SK-N-SH (cell line): ENCODE measurements around the gene CFAP251. TPM values are rescaled to one million over a fixed set of nuclear protein-coding genes. Genes with fewer than 3 reads are reported as not detected.
"Not testable (repeated sequence)": the region's sequence is repeated elsewhere in the genome, so short reads cannot be mapped to it uniquely, and the experiment has no call there.

Source experiments
- CTCF ChIA-PET: fragments of 300-600, 350-600 bp; formaldehyde crosslinking; extraction: SDS; loops from one replicate; lab custom pipeline; 2021; lab: Yijun Ruan, JAX
- POLR2A ChIA-PET: fragments of 350-600 bp; sonication (Branson Sonifier 250); formaldehyde crosslinking; extraction: SDS; loops from one replicate; lab custom pipeline; 2020; ENCODE audit warnings: antibody characterized with exemption, inconsistent platforms; lab: Yijun Ruan, JAX
- DNase-seq: peaks from one replicate; pipeline ENCODE4 v3.0.0; 2012
- H2AFZ ChIP-seq: fragments of 200-600 bp; sonication (generic); 2 replicates; pipeline ENCODE4 v1.8.1; 2016; ENCODE audit warnings: antibody characterized with exemption, mild to moderate bottlenecking, low read depth
- H3F3A ChIP-seq: fragments of 200-600 bp; sonication (generic); replicated peaks from 2 replicates; pipeline ENCODE3; 2016; ENCODE audit warnings: antibody characterized with exemption, mild to moderate bottlenecking; ENCODE audit not compliant: insufficient read depth
- H3K27ac ChIP-seq, 2 experiments: fragments of 200-500 bp in 1 of 2; fragments of 200-600 bp in 1 of 2; sonication (Bioruptor generic) in 1 of 2; sonication (generic), shearing (Covaris generic) in 1 of 2; 2 replicates each; pipeline versions ENCODE4 v1.5.1 to v1.6.1; 2014 to 2016; ENCODE audit warnings: low read depth in 2 of 2, inconsistent platforms in 1 of 2, low read length in 1 of 2, mild to moderate bottlenecking in 1 of 2, mixed read lengths in 1 of 2
- H3K27me3 ChIP-seq: fragments of 200-600 bp; sonication (generic), shearing (Covaris generic); 2 replicates; pipeline ENCODE4 v1.6.1; 2016; ENCODE audit warnings: mixed run types; ENCODE audit not compliant: insufficient read depth
- H3K36me3 ChIP-seq, 2 experiments: fragments of 200-500 bp in 1 of 2; fragments of 200-600 bp in 1 of 2; sonication (Bioruptor generic) in 1 of 2; sonication (generic) in 1 of 2; replicated peaks in 1 of 2; 2 replicates each; pipeline versions ENCODE3 to v1.5.1; 2014 to 2016; ENCODE audit warnings: low read length in 1 of 2, mild to moderate bottlenecking in 1 of 2; ENCODE audit not compliant: insufficient read depth in 2 of 2, control insufficient read depth in 1 of 2
- H3K4me1 ChIP-seq, 2 experiments: fragments of 200-500 bp in 1 of 2; fragments of 200-600 bp in 1 of 2; sonication (Bioruptor generic) in 1 of 2; sonication (generic), shearing (Covaris generic) in 1 of 2; 2 replicates each; pipeline versions ENCODE4 v1.5.1 to v1.6.1; 2014 to 2016; ENCODE audit warnings: low read depth in 1 of 2, low read length in 1 of 2, mixed run types in 1 of 2; ENCODE audit not compliant: insufficient read depth in 2 of 2, control insufficient read depth in 1 of 2
- H3K4me2 ChIP-seq: fragments of 200-600 bp; sonication (generic), shearing (Covaris generic); 2 replicates; pipeline ENCODE4 v1.6.1; 2017; ENCODE audit warnings: mixed run types
- H3K4me3 ChIP-seq, 2 experiments: fragments of 200-500 bp in 1 of 2; fragments of 200-600 bp in 1 of 2; sonication (Bioruptor generic) in 1 of 2; sonication (generic), shearing (Covaris generic) in 1 of 2; 2 replicates each; pipeline versions ENCODE4 v1.5.1 to v1.8.1; 2014 to 2016; ENCODE audit warnings: low read depth in 2 of 2, inconsistent platforms in 1 of 2, low read length in 1 of 2, mild to moderate bottlenecking in 1 of 2, mixed read lengths in 1 of 2, moderate library complexity in 1 of 2
- H3K79me2 ChIP-seq: fragments of 200-600 bp; sonication (generic); 2 replicates; pipeline ENCODE4 v1.8.1; 2017; ENCODE audit warnings: mild to moderate bottlenecking; ENCODE audit not compliant: insufficient read depth
- H3K9ac ChIP-seq: fragments of 200-600 bp; sonication (generic); 2 replicates; pipeline ENCODE4 v1.6.1; 2017; ENCODE audit warnings: mixed run types
- H3K9me2 ChIP-seq: fragments of 200-600 bp; sonication (generic); 2 replicates; pipeline ENCODE4 v1.6.1; 2017; ENCODE audit warnings: mixed run types
- H3K9me3 ChIP-seq: fragments of 200-600 bp; sonication (generic); 2 replicates; pipeline ENCODE4 v1.6.1; 2017; ENCODE audit warnings: mixed run types, mild to moderate bottlenecking, moderate library complexity
- H4K20me1 ChIP-seq: fragments of 200-600 bp; sonication (generic); 2 replicates; pipeline ENCODE4 v1.6.1; 2017; ENCODE audit warnings: mild to moderate bottlenecking, mixed run types; ENCODE audit not compliant: insufficient read depth
- CHD2 ChIP-seq: fragments of 150-350 bp; IDR thresholded peaks from 2 replicates; pipeline ENCODE4 v1.6.1; 2018; ENCODE audit warnings: low read length; ENCODE audit not compliant: partially characterized antibody
- ELF1 ChIP-seq: IDR thresholded peaks from 2 replicates; pipeline ENCODE4 v1.4.0; 2012
- EZH2phosphoT487 ChIP-seq: fragments of 200-600 bp; sonication (generic); IDR thresholded peaks from 2 replicates; pipeline ENCODE4 v1.6.1; 2017; ENCODE audit warnings: low read depth, mixed run types, mild to moderate bottlenecking, antibody characterized with exemption, moderate library complexity, borderline replicate concordance
- FOSL2 ChIP-seq: IDR thresholded peaks from 2 replicates; pipeline ENCODE4 v1.4.0; 2012; ENCODE audit warnings: low read depth, mild to moderate bottlenecking, moderate library complexity, borderline replicate concordance
- FOXJ3 ChIP-seq: sonication (generic); formaldehyde crosslinking; IDR thresholded peaks from 2 replicates; pipeline ENCODE4 v1.5.1; 2020; ENCODE audit warnings: mild to moderate bottlenecking, missing genetic modification reagents
- JUND ChIP-seq: IDR thresholded peaks from 2 replicates; pipeline ENCODE4 v1.4.0; 2012
- MEF2A ChIP-seq: IDR thresholded peaks from 2 replicates; pipeline ENCODE4 v1.4.0; 2012; ENCODE audit warnings: low read depth, borderline replicate concordance
- NRF1 ChIP-seq: IDR thresholded peaks from 2 replicates; pipeline ENCODE4 v1.6.1; 2012; ENCODE audit warnings: low read depth, mild to moderate bottlenecking, low read length
- RCOR1 ChIP-seq: fragments of 150-350 bp; IDR thresholded peaks from 2 replicates; pipeline ENCODE4 v1.6.1; 2017; ENCODE audit warnings: antibody characterized with exemption, low read length
- RXRA ChIP-seq: IDR thresholded peaks from 2 replicates; pipeline ENCODE4 v1.4.0; 2012; ENCODE audit warnings: low read depth, mild to moderate bottlenecking, borderline replicate concordance
- SIN3A ChIP-seq: IDR thresholded peaks from 2 replicates; pipeline ENCODE4 v1.6.1; 2012; ENCODE audit warnings: low read depth, mild to moderate bottlenecking, low read length, moderate library complexity, borderline replicate concordance
- TAF1 ChIP-seq: IDR thresholded peaks from 2 replicates; pipeline ENCODE4 v1.6.1; 2012; ENCODE audit warnings: low read depth, mild to moderate bottlenecking, low read length, moderate library complexity, borderline replicate concordance
- TCF12 ChIP-seq: IDR thresholded peaks from 2 replicates; pipeline ENCODE4 v1.4.0; 2012
- TEAD4 ChIP-seq: IDR thresholded peaks from 2 replicates; pipeline ENCODE4 v1.4.0; 2012; ENCODE audit warnings: mild to moderate bottlenecking, borderline replicate concordance; ENCODE audit not compliant: insufficient read depth
- WGBS: methylation state at CpG from one replicate; pipeline ENCODE4 v1.1.6; 2017; ENCODE audit warnings: low lambda C conversion rate; 5-methylcytosine and 5-hydroxymethylcytosine counted together
- polyA plus RNA-seq, 3 experiments: library from polyadenylated mRNA; depleted of rRNA; stranded (reverse); fragments of >200 nt; gene quantifications; 2 replicates each; pipeline ENCODE4 v1.2.3, GENCODE V29; 2012

Gene CFAP251
- polyA plus RNA-seq, 1 of the 3 experiments (the other 2 are of a cell fraction), result 5.7 TPM

DNA sequence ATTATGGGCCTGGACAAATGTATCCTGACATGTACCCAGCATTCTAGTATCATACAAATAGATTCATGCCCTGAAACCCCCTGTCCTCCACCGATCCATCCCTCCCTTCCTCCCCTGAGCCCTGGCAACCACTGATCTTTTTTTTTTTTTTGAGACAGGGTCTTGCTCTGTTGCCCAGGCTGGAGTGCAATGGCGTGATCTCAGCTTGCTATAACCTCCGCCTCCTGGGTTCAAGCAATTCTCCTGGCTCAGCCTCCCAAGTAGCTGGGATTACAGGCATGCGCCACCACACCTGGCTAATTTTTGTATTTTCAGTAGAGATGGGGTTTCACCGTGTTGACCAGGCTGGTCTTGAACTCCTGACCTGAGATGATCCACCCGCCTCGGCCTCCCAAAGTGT, 11.2 kb downstream of the CFAP251 start:
- 96% methylated on average over 6 of the region's 7 CpGs for WGBS
- H3K9me2 ChIP-seq, DNase-seq, H3K4me3 ChIP-seq, H3K9ac ChIP-seq, H3K27me3 ChIP-seq, H4K20me1 ChIP-seq, H2AFZ ChIP-seq, POLR2A ChIA-PET, H3K9me3 ChIP-seq, H3K4me2 ChIP-seq, H3F3A ChIP-seq, H3K27ac ChIP-seq, H3K79me2 ChIP-seq: not testable (repeated sequence)
- peaks cover 0 to 25% of the 10 kb centered on the region in 2 experiments; a peak in 3 of 4 replicates for H3K4me1 ChIP-seq
- CTCF ChIA-PET, result interaction anchor here (0.6 kb wide), 1 partner anchor 589 kb away, joined by 3 read pairs; no protein-coding TSS in a partner anchor
- H3K36me3 ChIP-seq, result peaks cover 0 to 11% of the 10 kb centered on the region in 2 experiments

DNA sequence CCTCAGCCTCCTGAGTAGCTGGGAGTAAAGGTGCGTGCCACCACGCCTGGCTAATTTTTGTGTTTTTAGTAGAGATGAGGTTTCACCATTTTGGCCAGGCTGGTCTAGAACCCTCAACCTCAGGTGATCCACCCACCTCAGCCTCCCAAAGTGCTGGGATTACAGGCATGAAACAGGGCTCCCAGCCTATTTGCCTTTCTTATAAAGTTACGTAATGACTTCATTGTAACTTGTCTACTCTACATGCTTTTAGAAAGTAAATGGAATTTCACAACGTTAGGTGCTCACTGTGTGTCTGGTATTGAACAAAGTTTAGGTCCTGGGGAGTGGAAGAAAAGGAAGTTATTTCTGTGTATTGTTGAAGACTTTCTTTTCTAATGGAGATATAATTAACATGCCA, 12.5 kb downstream of the CFAP251 start:
- Histone ChIP-seq H3K9me3 (no peaks in the 10 kb centered on the region), H3K9ac (no peak overlapping the region), H4K20me1 (no peaks in the 10 kb centered on the region), H3F3A (peaks cover 3% of the 10 kb centered on the region), H3K27ac (no peak overlapping the region), H3K4me1 (peaks cover 0 to 17% of the 10 kb centered on the region in 2 experiments; a peak in 3 of 4 replicates), H3K9me2 (no peaks in the 10 kb centered on the region), H2AFZ (no peak overlapping the region), H3K27me3 (no peaks in the 10 kb centered on the region), H3K36me3 (peaks cover 0 to 11% of the 10 kb centered on the region in 2 experiments), H3K4me3 (no peak overlapping the region), H3K4me2 (no peak overlapping the region), H3K79me2 (no peaks in the 10 kb centered on the region; the same call in 1 of the 2 replicates)
- TF ChIP-seq SIN3A (no peak), RCOR1 (no peak), TCF12 (no peak), FOXJ3 (CRISPR knock-in tag) (no peak), EZH2phosphoT487 (no peak), FOSL2 (no peak), NRF1 (no peak), TEAD4 (no peak), CHD2 (no peak), JUND (no peak), MEF2A (no peak), RXRA (no peak), TAF1 (no peak), ELF1 (no peak)
- POLR2A ChIA-PET, result no interaction called here
- 94% methylated on average over 4 of the region's 4 CpGs for WGBS
- CTCF ChIA-PET, result interaction anchor here (1.5 kb wide), 1 partner anchor 378 kb away, joined by 3 read pairs; no protein-coding TSS in a partner anchor
- no peak for DNase-seq

DNA sequence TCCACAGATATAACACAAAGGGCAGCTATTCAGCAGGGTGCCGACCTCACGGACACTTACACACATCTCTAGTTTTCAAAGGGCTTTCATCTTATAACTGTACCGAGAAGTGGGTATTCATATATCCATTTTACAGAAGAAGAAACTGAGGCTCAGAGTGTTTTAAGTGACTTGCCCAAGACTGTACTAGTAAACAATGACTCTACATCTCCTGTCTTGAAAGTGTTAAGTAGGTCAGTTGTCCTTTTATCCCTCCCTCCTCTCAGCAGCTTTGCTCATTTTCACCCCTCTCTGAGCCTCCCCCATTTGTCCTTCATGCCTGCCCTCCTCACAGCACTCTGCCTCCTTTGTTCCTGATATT, 13.8 kb downstream of the CFAP251 start:
- H2AFZ ChIP-seq, result no peak overlapping the region
- no peaks in the 10 kb centered on the region for H3K9me2 ChIP-seq
- WGBS, result 80% methylated on average over 3 of the region's 3 CpGs
- no peak for TF ChIP-seq TAF1
- peaks cover 0 to 10% of the 10 kb centered on the region in 2 experiments; a peak in 3 of 4 replicates for H3K4me1 ChIP-seq
- peaks cover 3% of the 10 kb centered on the region for H3F3A ChIP-seq
- H3K27ac ChIP-seq, result no peak overlapping the region
- H3K9me3 ChIP-seq, result no peaks in the 10 kb centered on the region
- H3K36me3 ChIP-seq, result peaks cover 0 to 14% of the 10 kb centered on the region in 2 experiments
- no peaks in the 10 kb centered on the region for H3K27me3 ChIP-seq
- H3K4me2 ChIP-seq, result no peak overlapping the region
- H3K4me3 ChIP-seq, result no peak overlapping the region
- DNase-seq, result no peak
- CTCF ChIA-PET, result no interaction called here
- H3K9ac ChIP-seq, result no peak overlapping the region
- POLR2A ChIA-PET, result no interaction called here
- no peaks in the 10 kb centered on the region for H3K79me2 ChIP-seq
- H4K20me1 ChIP-seq, result no peaks in the 10 kb centered on the region
